OCI-LY7 (cell line): ENCODE results near the gene RGS4. TPM values are rescaled to one million over a fixed set of nuclear protein-coding genes. Genes with fewer than 3 reads are reported as not detected.

Source experiments
- BruUV-seq: library from RNA; stranded (reverse); fragments of 400-500 nt; replicated peaks from 2 replicates; lab custom pipeline; 2021; lab: Mats Ljungman, UMichigan
- CTCF ChIA-PET: fragments of 300-600 bp; sonication (Branson Sonifier 250); formaldehyde crosslinking; loops from one replicate; lab custom pipeline; 2022; ENCODE audit warnings: antibody characterized with exemption; ENCODE audit not compliant: unreplicated experiment; lab: Charles Lee
- POLR2A ChIA-PET: fragments of 300-600 bp; sonication (Branson Sonifier 250); formaldehyde crosslinking; loops from one replicate; lab custom pipeline; 2022; ENCODE audit warnings: antibody characterized with exemption; lab: Charles Lee
- DNase-seq: peaks from one replicate; pipeline ENCODE4 v3.0.0-alpha.2; 2015; ENCODE audit warnings: low spot score
- H2AFZ ChIP-seq: fragments of 200-600 bp; sonication (generic), shearing (Covaris generic); 2 replicates; pipeline ENCODE4 v1.6.1; 2014; ENCODE audit warnings: mild to moderate bottlenecking, antibody characterized with exemption, low read length, moderate library complexity
- H3K27ac ChIP-seq: fragments of 200-600 bp; sonication (generic); 2 replicates; pipeline ENCODE4 v1.5.1; 2014; ENCODE audit warnings: mixed run types, low read depth, mild to moderate bottlenecking, moderate library complexity, low read length, inconsistent platforms; ENCODE audit not compliant: poor library complexity, severe bottlenecking
- H3K36me3 ChIP-seq: fragments of 200-600 bp; sonication (generic); 2 replicates; pipeline ENCODE4 v1.6.1; 2014; ENCODE audit warnings: mild to moderate bottlenecking, antibody characterized with exemption, low read length, moderate library complexity, mixed read lengths; ENCODE audit not compliant: insufficient read depth
- H3K4me1 ChIP-seq: fragments of 200-600 bp; sonication (generic); 2 replicates; pipeline ENCODE4 v1.5.1; 2014; ENCODE audit warnings: mild to moderate bottlenecking, low read length; ENCODE audit not compliant: insufficient read depth, poor library complexity, severe bottlenecking
- H3K4me2 ChIP-seq: fragments of 200-600 bp; sonication (generic); 2 replicates; pipeline ENCODE4 v1.6.1; 2014; ENCODE audit warnings: mild to moderate bottlenecking, low read length
- H3K4me3 ChIP-seq: fragments of 200-600 bp; sonication (generic); 2 replicates; pipeline ENCODE4 v1.5.1; 2014; ENCODE audit warnings: mild to moderate bottlenecking, low read depth, low read length; ENCODE audit not compliant: poor library complexity, severe bottlenecking
- H3K79me2 ChIP-seq: fragments of 200-600 bp; sonication (generic); 2 replicates; pipeline ENCODE4 v1.6.1; 2016; ENCODE audit warnings: low read depth, mild to moderate bottlenecking, low read length, moderate library complexity, mixed read lengths; ENCODE audit not compliant: insufficient read depth
- H3K9me2 ChIP-seq: fragments of 200-600 bp; sonication (generic); 2 replicates; pipeline ENCODE4 v1.6.1; 2016; ENCODE audit warnings: mild to moderate bottlenecking, low read length, mixed read lengths; ENCODE audit not compliant: insufficient read depth
- H3K9me3 ChIP-seq: fragments of 200-600 bp; sonication (generic); 2 replicates; pipeline ENCODE4 v1.6.1; 2014; ENCODE audit warnings: mild to moderate bottlenecking, mixed run types, low read length, mixed read lengths
- H4K20me1 ChIP-seq: fragments of 200-600 bp; sonication (generic); 2 replicates; pipeline ENCODE4 v1.6.1; 2014; ENCODE audit warnings: mild to moderate bottlenecking, antibody characterized with exemption, low read length, moderate library complexity, mixed read lengths; ENCODE audit not compliant: insufficient read depth
- CTCF ChIP-seq: fragments of 200-600 bp; sonication (generic); conservative IDR thresholded peaks from 2 replicates; pipeline ENCODE4 v1.5.1; 2014; ENCODE audit warnings: mild to moderate bottlenecking, antibody characterized with exemption, low read length, moderate library complexity, mixed read lengths
- EZH2phosphoT487 ChIP-seq: fragments of 200-600 bp; sonication (generic); IDR thresholded peaks from 2 replicates; pipeline ENCODE4 v1.6.1; 2018; ENCODE audit warnings: low read depth, borderline replicate concordance, mild to moderate bottlenecking, mixed run types, antibody characterized with exemption, low read length, moderate library complexity, mixed read lengths
- intact Hi-C: fragments of 100-400 bp; cut with micrococcal nuclease; formaldehyde crosslinking; loops from one replicate; pipeline ENCODE4 v1.10.0; 2022; ENCODE audit not compliant: unreplicated experiment
- total RNA-seq, 2 experiments: library from RNA; depleted of rRNA in 1 of 2; stranded (reverse); fragments of >200 nt in 1 of 2; shearing (Covaris generic) in 1 of 2; gene quantifications; 2 replicates each; pipeline ENCODE4 v1.2.3, GENCODE V29; 2014 to 2022

Gene RGS4
- total RNA-seq, 2 experiments from 2014 or later: not detected

GRCh38 chr1:163120372-163120771 lies 51.2 kb downstream of the RGS4 start:
- CTCF ChIA-PET: no interaction called here
- no peak overlapping the region for H3K27ac ChIP-seq
- H3K9me2 ChIP-seq: no peaks in the 10 kb centered on the region; the same call in 1 of the 2 replicates
- H3K79me2 ChIP-seq: no peaks in the 10 kb centered on the region
- no peaks in the 10 kb centered on the region for H4K20me1 ChIP-seq
- no peaks in the 10 kb centered on the region for H3K4me1 ChIP-seq
- no peak for DNase-seq
- no peaks in the 10 kb centered on the region for H3K9me3 ChIP-seq
- no peak for TF ChIP-seq EZH2phosphoT487
- no peak for TF ChIP-seq CTCF
- no peaks in the 10 kb centered on the region for H3K36me3 ChIP-seq
- BruUV-seq: no TSS peak
- no peak overlapping the region for H3K4me3 ChIP-seq
- no peak overlapping the region for H2AFZ ChIP-seq
- POLR2A ChIA-PET: no interaction called here
- intact Hi-C loops: no loop called here
- H3K4me2 ChIP-seq: no peak overlapping the region

- no peaks in the 10 kb centered on the region for H3K36me3 ChIP-seq
- no peak for TF ChIP-seq EZH2phosphoT487
- no peak for TF ChIP-seq CTCF
- no peak overlapping the region for H3K4me2 ChIP-seq
- H4K20me1 ChIP-seq: no peaks in the 10 kb centered on the region
- POLR2A ChIA-PET: no interaction called here
- no TSS peak for BruUV-seq
- no peaks in the 10 kb centered on the region for H3K9me2 ChIP-seq
- CTCF ChIA-PET: no interaction called here
- H3K79me2 ChIP-seq: no peaks in the 10 kb centered on the region
- no peak overlapping the region for H3K27ac ChIP-seq
- intact Hi-C loops: no loop called here
- H3K9me3 ChIP-seq: no peaks in the 10 kb centered on the region
- no peaks in the 10 kb centered on the region for H3K4me1 ChIP-seq
- DNase-seq: no peak
- no peak overlapping the region for H2AFZ ChIP-seq
- no peak overlapping the region for H3K4me3 ChIP-seq
Observed at GRCh38 chr1:163124812-163125211, 55.7 kb downstream of the RGS4 start.

Other genes starting within 250 kb of the RGS4 start
- gene CCDC190, start 208.2 kb upstream of the RGS4 start, total RNA-seq (2014; rRNA removed; shearing (Covaris generic)): not detected in 2 replicates
- gene CCDC190, start 208.2 kb upstream of the RGS4 start, total RNA-seq (2022): not detected in 2 replicates
- gene RGS5, start 133.6 kb downstream of the RGS4 start, total RNA-seq (2014; rRNA removed; shearing (Covaris generic)): 0.88 and 6.5 TPM in 2 replicates
- 1.2 and 1.6 TPM in 2 replicates for gene RGS5, start 133.6 kb downstream of the RGS4 start, total RNA-seq (2022)